NOMO-1 (cell line): ENCODE results near the gene MYF6.

Source experiments
- DNase-seq, 2 experiments: peaks; one replicate each; lab custom pipeline; 2025; ENCODE audit not compliant: unreplicated experiment in 2 of 2; lab: John Stamatoyannopoulos, UW

The MYF6 gene

GRCh38 chr12:80749456-80749855 lies 42.0 kb downstream of the MYF6 start:
- no peak for DNase-seq

DNA sequence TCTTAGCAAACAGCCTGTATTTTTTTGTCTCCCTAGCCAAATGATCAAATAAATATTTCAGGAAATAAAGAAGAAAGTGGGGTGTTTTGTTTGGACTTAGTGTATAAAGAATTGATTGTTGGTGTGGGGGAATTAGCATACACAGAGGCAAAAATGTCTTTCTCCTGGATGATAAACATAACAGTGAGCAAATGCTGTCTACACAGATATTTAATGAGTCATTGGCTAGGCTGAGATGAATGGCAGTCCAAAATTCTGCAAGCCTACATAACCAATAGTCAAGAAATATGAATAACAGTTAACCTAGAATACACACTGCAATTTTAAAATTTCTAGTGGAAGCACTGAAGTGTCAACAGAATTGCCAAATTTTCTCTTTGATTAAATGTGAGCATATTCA lies 45.0 kb downstream of the MYF6 start:
- no peak for DNase-seq

- no peak for DNase-seq
Observed at GRCh38 chr12:80754274-80754673, 46.8 kb downstream of the MYF6 start.

DNA sequence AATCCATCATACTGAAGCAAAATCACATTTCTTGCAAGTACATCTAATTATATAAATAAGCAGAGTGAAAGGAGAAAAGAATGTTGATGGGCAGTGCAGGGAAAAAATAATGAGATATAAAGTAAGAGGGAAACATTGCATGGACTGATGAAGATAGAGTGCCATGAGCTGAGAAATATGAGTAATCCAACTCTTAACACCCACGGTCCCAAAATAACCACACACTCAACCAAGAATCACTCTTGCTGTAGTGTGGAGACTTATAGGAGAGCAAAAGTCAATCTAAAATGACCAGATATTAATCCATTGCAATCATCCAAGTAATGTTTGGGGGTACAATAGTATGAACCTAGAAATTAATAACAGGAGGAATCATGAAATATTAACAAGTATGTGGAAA lies 49.4 kb downstream of the MYF6 start:
- no peak for DNase-seq
